MM.1S (cell line): ENCODE measurements around the gene SLC30A1.
A peak's percentile ranks its signal among the peaks of the same experiment; 100 is the strongest.

Experiments
- DNase-seq: peaks from one replicate; pipeline ENCODE4 v3.0.0-alpha.2; 2015
- H2AFZ ChIP-seq: fragments of 300-600 bp; sonication (generic); 2 replicates; pipeline ENCODE4 v1.6.0; 2016; ENCODE audit warnings: antibody characterized with exemption, low read length
- H3F3A ChIP-seq: fragments of 300-600 bp; sonication (generic); 2 replicates; pipeline ENCODE4 v1.6.1; 2016; ENCODE audit warnings: mild to moderate bottlenecking, antibody characterized with exemption, low read length, moderate library complexity, mixed read lengths; ENCODE audit not compliant: insufficient read depth
- H3K27ac ChIP-seq: fragments of 300-600 bp; sonication (generic); 2 replicates; pipeline ENCODE4 v1.5.1; 2016; ENCODE audit warnings: mild to moderate bottlenecking, low read length
- H3K27me3 ChIP-seq: fragments of 300-600 bp; sonication (generic); replicated peaks from 2 replicates; pipeline ENCODE4 v1.6.0; 2016; ENCODE audit warnings: low read length; ENCODE audit not compliant: insufficient read depth
- H3K36me3 ChIP-seq: fragments of 300-600 bp; sonication (generic); replicated peaks from 2 replicates; pipeline ENCODE4 v1.6.1; 2016; ENCODE audit warnings: mild to moderate bottlenecking, low read length, mixed read lengths; ENCODE audit not compliant: insufficient read depth
- H3K4me1 ChIP-seq: fragments of 300-600 bp; sonication (generic); 2 replicates; pipeline ENCODE4 v1.6.1; 2016; ENCODE audit warnings: low read length, mixed read lengths
- H3K4me2 ChIP-seq: fragments of 300-600 bp; sonication (generic); 2 replicates; pipeline ENCODE4 v1.6.0; 2016; ENCODE audit warnings: low read depth, low read length
- H3K4me3 ChIP-seq: fragments of 300-600 bp; sonication (generic); 2 replicates; pipeline ENCODE4 v1.5.1; 2016; ENCODE audit warnings: low read length, mixed read lengths
- H3K79me2 ChIP-seq: fragments of 300-600 bp; sonication (generic); 2 replicates; pipeline ENCODE4 v1.6.1; 2016; ENCODE audit warnings: mixed run types, low read length, mixed read lengths
- H3K9ac ChIP-seq: fragments of 300-600 bp; sonication (generic); 2 replicates; pipeline ENCODE4 v1.6.1; 2016; ENCODE audit warnings: low read length, mixed read lengths
- H3K9me2 ChIP-seq: fragments of 300-600 bp; sonication (generic); replicated peaks from 2 replicates; pipeline ENCODE4 v1.6.1; 2016; ENCODE audit warnings: mild to moderate bottlenecking, low read length, mixed read lengths; ENCODE audit not compliant: insufficient read depth
- H3K9me3 ChIP-seq: fragments of 300-600 bp; sonication (generic); replicated peaks from 2 replicates; pipeline ENCODE4 v1.6.1; 2016; ENCODE audit warnings: mild to moderate bottlenecking, low read length, mixed read lengths; ENCODE audit not compliant: insufficient read depth
- H4K20me1 ChIP-seq: fragments of 300-600 bp; sonication (generic); 2 replicates; pipeline ENCODE4 v1.6.1; 2016; ENCODE audit warnings: mild to moderate bottlenecking, low read length, moderate library complexity, mixed read lengths; ENCODE audit not compliant: insufficient read depth
- CTCF ChIP-seq: fragments of 300-600 bp; sonication (generic); IDR thresholded peaks from 2 replicates; pipeline ENCODE4 v1.5.1; 2016; ENCODE audit warnings: antibody characterized with exemption, low read length, mixed read lengths
- EZH2 ChIP-seq: fragments of 300-600 bp; sonication (generic); optimal IDR thresholded peaks from 2 replicates; pipeline ENCODE3; 2017; ENCODE audit warnings: low read depth, mild to moderate bottlenecking, antibody characterized with exemption, low read length, mixed read lengths
- EZH2phosphoT487 ChIP-seq: fragments of 300-600 bp; sonication (generic); IDR thresholded peaks from 2 replicates; pipeline ENCODE4 v1.6.1; 2018; ENCODE audit warnings: antibody characterized with exemption, low read length

The SLC30A1 gene

DNA sequence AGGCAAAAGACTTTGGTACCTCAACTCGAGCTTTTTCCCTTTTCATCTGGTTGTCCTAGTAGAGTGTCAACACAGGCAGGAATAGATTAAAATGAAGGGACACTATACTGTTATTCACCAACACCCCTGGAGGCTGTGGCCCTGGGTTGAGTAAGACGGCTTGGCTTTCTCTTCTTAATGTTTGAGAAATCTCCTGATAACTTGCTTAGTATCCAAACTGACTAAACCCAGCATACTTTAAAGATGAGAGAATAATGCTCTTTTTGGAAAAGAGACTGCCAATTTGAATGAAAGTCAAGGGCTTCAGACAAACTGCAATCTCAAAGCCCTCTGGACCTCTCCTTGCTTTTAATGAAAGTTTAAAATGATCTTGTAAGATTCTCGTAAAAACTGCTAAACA, 2.6 kb upstream of the SLC30A1 start:
- Histone ChIP-seq H3K4me2 (peak overlapping the region; percentile 50), H3K27ac (peak overlapping the region; percentile 83), H3K27me3 (no peaks in the 10 kb centered on the region), H3K9me3 (no peaks in the 10 kb centered on the region), H3K4me3 (no peak overlapping the region), H3K36me3 (0 out of 2 replicates have a peak, but pooled peaks cover 4% of the 10 kb centered on the region), H3K9me2 (no peaks in the 10 kb centered on the region), H3K79me2 (peaks cover 43% of the 10 kb centered on the region), H3K9ac (peak overlapping the region; percentile 4; the same call in 1 of the 2 replicates), H3K4me1 (peaks cover 27% of the 10 kb centered on the region), H3F3A (peaks cover 39% of the 10 kb centered on the region), H4K20me1 (peaks cover 10% of the 10 kb centered on the region), H2AFZ (no peak overlapping the region)
- DNase-seq: no peak
- no peak for TF ChIP-seq CTCF
- TF ChIP-seq EZH2phosphoT487: no peak
- TF ChIP-seq EZH2: no peak

DNA sequence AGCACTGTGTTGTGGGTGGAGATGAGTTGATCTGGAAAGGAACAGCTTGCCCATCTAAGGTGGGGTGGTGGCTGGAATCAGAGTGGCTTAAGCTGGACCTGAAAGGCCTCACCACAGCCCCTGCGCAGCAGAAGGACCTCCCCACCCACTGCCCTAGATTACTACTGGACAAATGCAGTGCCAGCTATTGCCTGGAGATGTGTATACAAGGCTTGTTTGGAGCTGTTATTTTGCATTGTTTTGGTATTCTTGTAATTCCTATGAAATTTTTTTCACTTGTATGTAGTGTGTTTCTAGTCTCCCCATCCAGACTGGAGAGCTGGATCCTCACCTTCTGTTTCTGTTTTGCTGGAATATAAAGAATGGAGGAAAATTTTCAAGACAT, 1.3 kb upstream of the SLC30A1 start:
- Histone ChIP-seq H3K4me1 (peaks cover 30% of the 10 kb centered on the region), H3K27me3 (no peaks in the 10 kb centered on the region), H3K9ac (peak overlapping the region; percentile 60), H3K9me3 (no peaks in the 10 kb centered on the region), H2AFZ (peak overlapping the region; percentile 67), H4K20me1 (peaks cover 10% of the 10 kb centered on the region), H3K9me2 (no peaks in the 10 kb centered on the region), H3K4me3 (peak overlapping the region; percentile 96), H3K4me2 (peak overlapping the region; percentile 95), H3F3A (peaks cover 51% of the 10 kb centered on the region), H3K79me2 (peaks cover 55% of the 10 kb centered on the region), H3K27ac (peak overlapping the region; percentile 83; the same call in 1 of the 2 replicates), H3K36me3 (peaks cover 9% of the 10 kb centered on the region)
- DNase-seq: peak; percentile 41
- TF ChIP-seq EZH2phosphoT487 (no peak), EZH2 (no peak), CTCF (no peak)

GRCh38 chr1:211579440-211580302, 710 bp upstream of the SLC30A1 start:
- H3K9me2 ChIP-seq: no peaks in the 10 kb centered on the region
- no peaks in the 10 kb centered on the region for H3K9me3 ChIP-seq
- peak overlapping the region; percentile 67 for H2AFZ ChIP-seq
- peaks cover 10% of the 10 kb centered on the region for H4K20me1 ChIP-seq
- peaks cover 34% of the 10 kb centered on the region for H3K4me1 ChIP-seq
- peaks cover 53% of the 10 kb centered on the region for H3F3A ChIP-seq
- H3K79me2 ChIP-seq: peaks cover 61% of the 10 kb centered on the region
- peak; percentile 96 for DNase-seq
- H3K36me3 ChIP-seq: peaks cover 13% of the 10 kb centered on the region
- H3K27me3 ChIP-seq: no peaks in the 10 kb centered on the region
- H3K4me3 ChIP-seq: peak overlapping the region; percentile 96
- H3K9ac ChIP-seq: peak overlapping the region; percentile 60
- no peak for TF ChIP-seq CTCF
- TF ChIP-seq EZH2phosphoT487: no peak
- no peak for TF ChIP-seq EZH2
- H3K27ac ChIP-seq: peak overlapping the region; percentile 83
- H3K4me2 ChIP-seq: peak overlapping the region; percentile 95
